HUDEP-2 (cell line): ENCODE measurements around the gene ATP4A.

Source experiments
- DNase-seq, 76 experiments: peaks; one replicate each; lab custom pipeline; 2025; ENCODE audit not compliant: unreplicated experiment in 76 of 76; lab: John Stamatoyannopoulos, UW

The ATP4A gene

GRCh38 chr19:35551091-35551810 lies 12.2 kb downstream of the ATP4A start:
- DNase-seq: no peak

GRCh38 chr19:35549879-35550523 lies 13.5 kb downstream of the ATP4A start:
- DNase-seq: no peak

GRCh38 chr19:35549174-35549788 lies 14.2 kb downstream of the ATP4A start:
- peak in 58 of 76 experiments; percentile 16 to 72 (median 48) for DNase-seq

GRCh38 chr19:35546532-35546931 lies 16.9 kb downstream of the ATP4A start:
- DNase-seq: no peak

- peak in 43 of 76 experiments; percentile 21 to 70 (median 47) for DNase-seq
Measured at GRCh38 chr19:35545855-35546381, 17.5 kb downstream of the ATP4A start.

GRCh38 chr19:35545001-35545854 lies 18.2 kb downstream of the ATP4A start, which contains the start of gene TMEM147:
TSS of gene TMEM147 (plus strand) at chr19:35545626. CDS start at chr19:35545740, 114 bp downstream.
- DNase-seq: peak in 74 of 76 experiments; percentile 53 to 98 (median 89)

- peak in 2 of 76 experiments; percentile 16 to 24 for DNase-seq
Measured at GRCh38 chr19:35544110-35544802, 19.2 kb downstream of the ATP4A start.

- no peak for DNase-seq
Measured at GRCh38 chr19:35543280-35544109, 20.0 kb downstream of the ATP4A start.

GRCh38 chr19:35542209-35542608 lies 21.2 kb downstream of the ATP4A start:
- no peak for DNase-seq

- DNase-seq: no peak
Measured at GRCh38 chr19:35540356-35540927, 23.0 kb downstream of the ATP4A start.

GRCh38 chr19:35539850-35540249 lies 23.6 kb downstream of the ATP4A start:
- DNase-seq: no peak

- DNase-seq: no peak
Measured at GRCh38 chr19:35539314-35539713, 24.1 kb downstream of the ATP4A start.

- no peak for DNase-seq
Measured at GRCh38 chr19:35534803-35535480, 28.5 kb downstream of the ATP4A start.

GRCh38 chr19:35533822-35534392 lies 29.6 kb downstream of the ATP4A start:
- peak in 15 of 76 experiments; percentile 13 to 32 (median 24) for DNase-seq

GRCh38 chr19:35533201-35533821 lies 30.1 kb downstream of the ATP4A start, which contains the start of gene GAPDHS:
TSS of gene GAPDHS (plus strand) at chr19:35533456. CDS start at chr19:35533528, 72 bp downstream.
- no peak for DNase-seq

GRCh38 chr19:35531291-35531690 lies 32.2 kb downstream of the ATP4A start:
- DNase-seq: no peak
